Dermis microvascular lymphatic vessel endothelial cell (primary cell): ENCODE results near the gene KMT5C. TPM values are rescaled to one million over a fixed set of nuclear protein-coding genes. Genes with fewer than 3 reads are reported as not detected.

Experiments used
- DNase-seq, 2 donors: peaks; one replicate each; pipeline versions ENCODE4 v3.0.0 to v3.0.0-alpha.2; 2010; ENCODE audit warnings: low read depth in 2 of 2
- total RNA-seq: library from RNA; depleted of rRNA; stranded (reverse); fragments of >200 nt; gene quantifications from 2 replicates; pipeline ENCODE4 v1.2.1, GENCODE V29; 2014

KMT5C gene
- total RNA-seq, 1 donor from 2014 or later: 3.2 TPM

- DNase-seq: no peak
Measured at GRCh38 chr19:55346725-55347441, 7.2 kb downstream of the KMT5C start.

- DNase-seq: no peak
Measured at GRCh38 chr19:55347442-55348009, 7.8 kb downstream of the KMT5C start.

DNA sequence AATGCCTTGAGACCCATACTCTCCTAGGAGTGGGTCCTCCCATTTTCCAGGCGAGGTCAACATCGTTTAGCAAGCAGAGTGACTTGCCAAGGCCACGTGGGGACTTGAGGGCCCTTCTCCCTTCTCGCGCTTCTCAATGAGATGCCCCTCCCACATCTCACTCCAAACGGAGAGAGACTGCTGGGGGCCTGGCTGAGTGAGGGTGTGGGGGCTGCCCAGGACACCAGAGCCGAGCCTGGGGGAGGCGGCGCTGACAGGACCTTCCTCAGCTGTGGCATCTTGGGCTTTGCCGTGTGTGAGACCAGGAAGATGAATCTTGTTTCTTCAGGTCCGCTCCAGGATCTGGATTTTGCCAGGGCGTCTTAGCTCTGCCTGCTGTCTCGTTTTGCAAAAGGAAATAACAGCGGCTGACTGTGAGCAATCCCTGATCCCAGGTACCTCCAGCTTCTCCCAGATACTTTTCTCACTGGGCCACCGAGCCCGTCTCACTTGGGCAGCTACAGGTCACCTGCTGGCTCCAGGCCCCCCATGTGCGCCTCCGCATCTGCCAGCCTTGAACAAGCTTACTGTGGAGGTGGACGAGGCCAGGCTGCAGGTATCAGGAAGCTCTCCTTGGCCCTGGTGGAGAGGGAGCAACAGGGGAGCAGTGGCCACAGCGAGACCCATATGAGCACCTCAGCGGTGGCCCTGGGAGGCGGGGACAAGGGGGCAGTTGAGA is 8.8 kb downstream of the KMT5C start:
- DNase-seq: no peak

DNA sequence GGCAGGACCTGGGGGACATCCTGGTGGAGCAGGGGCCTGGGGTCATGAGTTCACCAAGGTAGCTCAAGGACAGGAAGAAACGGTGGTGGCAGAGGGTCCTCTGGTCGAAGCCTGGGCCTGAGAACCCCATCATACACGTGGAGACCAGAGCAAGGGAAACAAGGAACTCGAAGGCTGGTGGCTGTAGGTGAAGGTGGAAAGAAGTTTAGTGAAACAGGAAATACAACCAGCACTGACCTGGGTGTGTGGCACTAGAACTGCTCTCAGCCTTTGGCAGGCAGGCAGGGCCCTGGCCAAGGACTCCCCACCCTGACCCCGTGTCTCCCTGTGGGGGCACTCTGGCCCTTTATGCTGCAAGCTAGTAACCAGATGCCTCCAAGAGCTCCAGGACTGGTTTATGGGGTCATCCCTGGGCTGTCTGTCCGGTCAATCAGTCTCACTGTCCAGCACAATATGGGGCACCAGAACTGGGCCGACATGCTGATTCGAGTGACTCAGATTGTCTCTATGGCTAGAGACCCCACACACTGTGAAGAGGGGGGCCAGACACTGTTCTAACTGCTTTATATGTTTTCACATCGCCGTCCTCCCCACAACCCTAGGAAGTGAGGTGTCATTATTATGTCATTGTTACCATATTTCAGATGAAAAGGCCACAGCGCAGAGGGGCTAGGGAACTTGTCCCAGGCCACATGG is 11.1 kb downstream of the KMT5C start:
- no peak for DNase-seq

- DNase-seq: no peak
Measured at GRCh38 chr19:55352040-55352439, 12.4 kb downstream of the KMT5C start.

DNA sequence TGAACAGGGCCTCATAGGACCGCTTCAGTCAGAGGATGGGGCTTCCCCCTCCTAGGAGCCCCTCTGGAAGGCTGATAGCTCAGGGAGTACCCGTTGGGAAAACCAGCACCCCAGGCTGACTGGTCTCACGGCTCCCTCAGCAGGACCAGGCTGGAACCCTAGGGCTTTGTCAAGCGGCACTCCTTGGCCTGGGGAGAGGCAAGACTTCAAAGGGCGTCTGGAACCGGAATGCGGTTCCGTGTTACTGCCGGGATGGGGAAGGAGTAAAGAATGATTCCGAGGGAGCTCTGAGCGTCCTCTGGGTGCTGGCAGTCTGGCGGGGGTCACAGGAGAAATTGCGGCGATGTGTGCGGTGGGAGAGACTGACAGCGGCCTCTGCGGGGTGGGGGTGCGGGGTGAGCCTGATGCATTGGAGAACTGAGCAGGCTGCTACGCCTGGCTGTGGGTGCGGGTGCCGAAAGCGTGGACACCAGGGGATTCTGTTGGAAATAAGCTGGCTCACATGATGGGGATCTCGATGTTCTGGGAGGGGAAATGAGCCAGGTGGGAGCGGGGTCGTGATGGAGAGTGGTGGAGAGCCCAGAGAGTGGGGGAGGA is 13.0 kb downstream of the KMT5C start:
- DNase-seq: no peak

GRCh38 chr19:55353356-55353802 is 13.7 kb downstream of the KMT5C start:
- no peak for DNase-seq

DNA sequence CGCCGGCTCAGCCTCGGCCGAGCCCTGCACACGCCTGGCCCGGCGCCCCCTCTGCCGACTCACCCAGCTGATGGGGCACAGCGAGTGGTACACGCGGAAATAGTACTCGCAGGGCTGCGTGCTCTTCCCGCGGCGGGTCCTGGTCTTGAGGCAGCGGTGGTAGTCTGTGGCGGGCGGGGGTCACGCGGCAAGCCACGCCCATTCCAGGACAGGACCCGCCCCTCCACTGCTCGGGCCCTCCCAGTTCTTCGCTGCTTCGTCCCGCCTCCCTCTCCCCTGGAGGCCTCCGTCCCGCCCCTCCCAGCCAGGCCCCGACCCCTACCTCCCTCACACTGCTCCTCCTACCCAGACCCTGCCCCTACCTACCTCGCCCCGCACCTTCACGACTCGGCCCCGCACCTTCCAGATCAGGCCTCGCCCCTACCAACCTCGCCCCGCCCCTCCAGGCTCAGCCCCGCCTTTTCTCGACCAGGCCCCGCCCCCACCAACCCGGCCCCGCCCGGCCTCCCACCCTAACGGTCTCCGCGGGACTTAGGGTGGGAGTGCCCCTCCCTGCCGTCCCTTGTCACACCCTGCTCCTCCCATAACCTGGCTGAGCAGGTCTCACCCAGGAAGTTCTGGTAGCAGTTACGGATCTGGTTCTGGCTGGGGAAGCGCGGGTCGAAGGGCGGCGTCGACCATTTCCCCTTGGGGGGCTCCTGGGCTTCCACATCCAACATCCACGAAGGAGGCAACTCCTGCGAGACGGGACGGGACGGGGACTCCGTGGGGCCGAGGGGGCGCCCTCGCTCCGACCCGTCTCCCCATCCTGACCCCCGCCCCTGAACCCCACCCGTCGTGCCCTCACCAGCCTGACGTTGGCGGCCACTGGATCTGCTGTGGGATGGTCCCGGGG is 14.4 kb downstream of the KMT5C start:
- peak in 1 of 2 donors; percentile 66 for DNase-seq

- no peak for DNase-seq
Measured at GRCh38 chr19:55354698-55355212, 15.1 kb downstream of the KMT5C start, which contains the start of gene COX6B2. Gene COX6B2 (minus strand): TSS chr19:55354719. CDS start chr19:55354521, 198 bp downstream.

- no peak for DNase-seq
Measured at GRCh38 chr19:55355213-55355821, 15.6 kb downstream of the KMT5C start.

- no peak for DNase-seq
Measured at GRCh38 chr19:55358493-55358892, 18.8 kb downstream of the KMT5C start.

- DNase-seq: peak; percentile 18 to 45
Measured at GRCh38 chr19:55358943-55359908, 19.6 kb downstream of the KMT5C start.

DNA sequence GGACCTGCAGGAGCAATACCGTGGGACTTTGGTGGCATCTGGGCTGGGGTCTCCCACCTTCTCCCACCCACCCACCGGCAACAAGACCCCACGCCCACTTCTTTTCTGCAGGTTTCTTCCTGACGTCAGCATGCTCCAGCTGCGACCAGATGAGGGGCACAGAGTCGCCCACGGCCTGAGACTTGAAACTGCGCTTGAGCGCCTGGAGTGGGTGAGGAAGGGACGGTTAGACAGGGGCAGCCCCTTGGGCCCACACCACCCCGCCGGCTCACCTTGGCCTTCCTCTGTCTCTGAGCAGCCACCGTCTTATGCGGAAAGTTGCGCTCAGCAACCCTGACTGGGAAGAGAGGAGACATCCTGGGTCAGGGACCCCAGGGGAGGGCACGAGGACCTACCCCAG is 21.2 kb downstream of the KMT5C start:
- no peak for DNase-seq

DNA sequence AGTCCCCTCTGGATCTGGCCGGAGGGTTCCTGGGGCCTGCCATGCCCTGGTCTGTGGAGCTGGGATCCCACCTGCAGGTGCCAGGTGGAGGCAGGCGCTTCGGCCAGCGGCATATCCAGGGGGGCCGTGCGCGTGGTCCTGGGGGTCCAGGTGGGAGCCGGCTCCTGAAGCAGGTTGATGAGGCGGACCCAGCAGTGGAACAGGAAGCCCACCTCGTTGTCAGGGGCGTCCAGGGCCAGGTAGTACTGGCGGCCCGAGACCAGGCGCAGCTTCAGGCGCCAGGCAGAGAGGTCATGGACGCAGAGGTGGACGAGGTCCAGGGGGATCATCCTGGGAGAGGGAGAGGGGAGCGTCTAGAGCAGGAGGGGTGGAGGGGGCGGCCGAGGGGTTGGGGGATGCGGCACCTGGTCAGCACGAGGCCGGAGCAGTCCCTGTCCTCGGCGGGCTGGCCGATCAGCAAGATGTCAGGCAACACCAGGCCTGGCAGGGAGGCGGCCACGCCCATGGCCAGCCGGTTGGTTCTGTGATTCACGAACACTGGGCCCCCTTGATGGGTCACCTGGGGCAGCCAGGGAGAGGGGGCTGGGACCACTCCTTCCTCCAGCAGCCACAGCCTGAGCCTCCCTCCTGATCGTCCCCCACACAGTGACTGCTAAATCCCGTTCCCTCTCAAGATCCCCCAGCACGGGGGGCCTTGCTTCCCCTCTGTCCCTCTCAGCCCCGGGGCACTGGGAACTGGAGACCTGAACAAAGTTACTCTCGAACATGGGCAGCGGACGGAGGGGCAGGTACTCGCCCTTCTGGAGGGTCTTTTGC is 22.7 kb downstream of the KMT5C start:
- DNase-seq: no peak

DNA sequence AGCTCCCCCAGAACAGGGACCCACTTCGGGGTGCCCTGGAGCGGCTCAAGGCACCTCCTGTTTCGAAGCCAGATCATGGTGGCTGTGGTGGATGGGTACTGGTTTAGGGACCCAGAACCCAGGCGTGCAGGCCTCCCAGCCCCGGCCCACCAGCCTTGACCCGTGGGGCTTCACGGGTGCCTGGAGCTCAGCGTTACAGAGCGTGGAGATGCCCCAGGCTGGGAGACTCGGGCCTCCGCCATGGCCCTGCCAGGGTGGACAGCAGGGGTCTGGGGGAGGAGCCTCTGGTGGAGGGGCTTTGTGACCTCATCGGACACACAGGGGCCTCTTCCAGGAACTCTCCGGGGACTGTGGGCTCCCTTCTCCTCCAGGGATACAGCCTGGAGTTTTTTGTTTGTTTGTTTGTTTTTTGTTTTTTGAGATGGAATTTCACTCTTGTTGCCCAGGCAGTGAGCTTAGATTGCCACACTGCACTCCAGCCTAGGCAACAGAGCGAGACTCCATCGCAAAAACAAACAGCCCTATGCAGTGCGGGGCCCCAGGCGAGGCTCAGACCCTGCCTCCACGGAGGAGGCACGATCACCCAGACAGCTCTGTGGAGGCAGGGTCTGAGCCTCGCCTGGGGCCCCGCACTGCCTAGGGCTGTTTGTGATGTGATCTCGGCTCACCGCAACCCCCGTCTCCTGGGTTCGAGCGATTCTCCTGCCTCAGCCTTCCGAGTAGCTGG is 23.5 kb downstream of the KMT5C start, which contains the start of gene GARIN5B:
TSS of gene GARIN5B (minus strand) at position 271 of the 727 bp plus-strand sequence. CDS start at position 77, 194 bp downstream.
- DNase-seq: no peak

DNA sequence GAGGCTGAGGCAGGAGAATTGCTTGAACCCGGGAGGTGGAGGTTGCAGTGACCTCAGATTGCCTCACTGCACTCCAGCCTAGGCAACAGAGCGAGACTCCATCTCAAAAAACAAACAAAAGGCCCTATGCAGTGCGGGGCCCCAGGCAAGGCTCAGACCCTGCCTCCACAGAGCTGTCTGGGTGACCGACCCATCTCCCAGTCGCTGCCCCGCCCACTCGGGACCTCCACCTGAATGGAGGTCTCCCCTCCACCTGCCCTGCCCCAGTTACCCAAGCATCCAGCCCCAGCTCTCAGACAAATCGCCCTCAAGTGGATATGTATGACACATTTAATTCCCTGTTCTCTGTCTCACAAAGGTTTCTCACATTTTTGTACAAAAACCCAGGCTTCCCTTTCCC is 25.6 kb downstream of the KMT5C start:
- no peak for DNase-seq

GRCh38 chr19:55365964-55366363 is 26.3 kb downstream of the KMT5C start:
- DNase-seq: no peak
